Measurements from ENCODE around the gene CCT5.

CCT5 gene

DNA sequence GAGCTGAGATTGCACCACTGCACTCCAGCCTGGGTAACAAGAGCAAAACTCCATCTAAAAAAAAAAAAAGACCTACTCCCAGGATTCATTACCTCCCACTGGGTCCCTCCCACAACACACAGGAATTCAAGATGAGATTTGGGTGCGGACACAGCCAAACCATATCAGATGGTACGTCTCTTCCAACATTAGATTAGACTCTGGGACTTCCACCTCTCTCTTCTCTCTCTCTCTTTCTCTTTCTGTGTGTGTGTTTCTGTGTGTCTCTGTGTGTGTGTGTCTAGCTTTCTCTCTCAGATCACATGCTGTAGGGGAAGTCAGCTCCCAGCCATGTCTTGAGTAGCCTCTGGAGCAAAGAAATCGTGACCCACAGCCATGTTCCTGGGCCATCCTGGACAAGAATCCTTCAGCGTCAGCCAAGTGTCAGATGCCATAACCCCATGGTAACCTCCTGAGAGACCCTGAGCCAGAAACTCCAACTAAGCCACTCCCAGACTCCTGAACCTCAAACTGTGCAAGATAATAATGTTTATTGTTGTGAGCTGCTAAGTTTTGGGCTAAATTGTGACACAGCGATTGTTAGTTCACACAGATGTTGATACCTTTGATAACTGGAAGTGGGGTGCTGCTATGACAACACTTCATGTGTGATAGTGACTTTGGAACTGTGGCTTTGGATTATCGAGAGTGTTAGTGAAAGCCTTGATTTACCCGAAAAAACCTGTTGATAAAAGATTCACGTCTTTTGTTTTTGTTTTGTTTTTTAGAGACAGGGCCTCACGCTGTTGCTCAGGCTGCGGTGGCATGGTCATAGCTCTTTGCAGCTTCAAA lies 61.7 kb downstream of the CCT5 start:
- TF ChIP-seq, protein P1, sequence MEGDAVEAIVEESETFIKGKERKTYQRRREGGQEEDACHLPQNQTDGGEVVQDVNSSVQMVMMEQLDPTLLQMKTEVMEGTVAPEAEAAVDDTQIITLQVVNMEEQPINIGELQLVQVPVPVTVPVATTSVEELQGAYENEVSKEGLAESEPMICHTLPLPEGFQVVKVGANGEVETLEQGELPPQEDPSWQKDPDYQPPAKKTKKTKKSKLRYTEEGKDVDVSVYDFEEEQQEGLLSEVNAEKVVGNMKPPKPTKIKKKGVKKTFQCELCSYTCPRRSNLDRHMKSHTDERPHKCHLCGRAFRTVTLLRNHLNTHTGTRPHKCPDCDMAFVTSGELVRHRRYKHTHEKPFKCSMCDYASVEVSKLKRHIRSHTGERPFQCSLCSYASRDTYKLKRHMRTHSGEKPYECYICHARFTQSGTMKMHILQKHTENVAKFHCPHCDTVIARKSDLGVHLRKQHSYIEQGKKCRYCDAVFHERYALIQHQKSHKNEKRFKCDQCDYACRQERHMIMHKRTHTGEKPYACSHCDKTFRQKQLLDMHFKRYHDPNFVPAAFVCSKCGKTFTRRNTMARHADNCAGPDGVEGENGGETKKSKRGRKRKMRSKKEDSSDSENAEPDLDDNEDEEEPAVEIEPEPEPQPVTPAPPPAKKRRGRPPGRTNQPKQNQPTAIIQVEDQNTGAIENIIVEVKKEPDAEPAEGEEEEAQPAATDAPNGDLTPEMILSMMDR (conservative IDR thresholded peaks at IDR 0.05): no peak
- H3K27ac ChIP-seq: no peak overlapping the region; the same call in 1 of the 2 replicates

DNA sequence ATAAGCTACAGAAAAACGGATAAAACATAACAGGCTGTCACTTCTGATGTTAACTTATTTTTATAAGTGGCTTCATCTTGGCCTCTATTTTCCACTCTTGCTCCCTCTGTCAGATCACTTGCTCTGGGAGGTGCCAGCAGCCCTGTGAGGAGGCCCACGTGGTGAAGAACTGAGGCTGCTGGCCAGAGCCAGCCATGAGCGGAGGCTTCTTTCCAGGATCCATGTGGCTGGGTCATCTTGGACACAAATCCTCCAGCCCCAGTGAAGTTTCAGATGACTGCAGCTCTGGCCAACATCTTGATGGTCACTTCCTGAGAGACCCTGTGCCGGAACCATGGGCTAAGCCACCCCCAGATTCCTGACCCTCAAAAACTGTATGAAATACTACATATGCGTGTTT lies 65.1 kb downstream of the CCT5 start:
- TF ChIP-seq, protein P1 (conservative IDR thresholded peaks at IDR 0.05): no peak

More for the DNA sequence above, 65.1 kb downstream of the CCT5 start:
- no peak overlapping the region for H3K27ac ChIP-seq

Measured in VCaP (cell line).